Kidney glomerular epithelial cell (primary cell): Measurements from ENCODE around the gene OR52M1.
"Not testable (repeated sequence)": the region's sequence is repeated elsewhere in the genome, so short reads cannot be mapped to it uniquely, and the experiment has no call there.

Experiments
- DNase-seq: peaks from one replicate; lab custom pipeline; 2025; lab: John Stamatoyannopoulos, UW

The OR52M1 gene, protein sequence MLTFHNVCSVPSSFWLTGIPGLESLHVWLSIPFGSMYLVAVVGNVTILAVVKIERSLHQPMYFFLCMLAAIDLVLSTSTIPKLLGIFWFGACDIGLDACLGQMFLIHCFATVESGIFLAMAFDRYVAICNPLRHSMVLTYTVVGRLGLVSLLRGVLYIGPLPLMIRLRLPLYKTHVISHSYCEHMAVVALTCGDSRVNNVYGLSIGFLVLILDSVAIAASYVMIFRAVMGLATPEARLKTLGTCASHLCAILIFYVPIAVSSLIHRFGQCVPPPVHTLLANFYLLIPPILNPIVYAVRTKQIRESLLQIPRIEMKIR

GRCh38 chr11:4544891-4545290, at the start of gene OR52M1:
Gene OR52M1, plus strand, starts transcription at chr11:4545191. Its CDS starts 0 bp downstream, at chr11:4545191.
- no peak for DNase-seq

DNA sequence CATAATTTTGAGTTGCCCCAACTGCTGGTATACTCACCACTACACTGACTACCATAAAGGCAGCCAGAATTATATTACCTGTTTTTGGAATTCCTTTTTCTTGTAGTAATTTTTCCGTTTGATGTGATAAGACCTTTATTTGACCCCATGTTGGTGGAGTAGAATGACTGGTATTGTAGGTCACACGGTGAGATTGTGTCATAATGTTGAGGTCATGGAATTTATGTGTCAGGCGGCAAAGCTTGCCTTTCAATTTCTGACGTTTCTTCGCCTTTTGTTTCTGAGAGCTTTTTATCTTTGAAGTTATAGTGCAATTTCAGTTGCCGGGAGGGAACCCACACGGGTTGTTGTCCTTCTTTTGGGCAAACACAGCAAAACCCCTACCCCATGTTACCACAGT, 49.5 kb upstream of the OR52M1 start:
- DNase-seq, result no peak

DNA sequence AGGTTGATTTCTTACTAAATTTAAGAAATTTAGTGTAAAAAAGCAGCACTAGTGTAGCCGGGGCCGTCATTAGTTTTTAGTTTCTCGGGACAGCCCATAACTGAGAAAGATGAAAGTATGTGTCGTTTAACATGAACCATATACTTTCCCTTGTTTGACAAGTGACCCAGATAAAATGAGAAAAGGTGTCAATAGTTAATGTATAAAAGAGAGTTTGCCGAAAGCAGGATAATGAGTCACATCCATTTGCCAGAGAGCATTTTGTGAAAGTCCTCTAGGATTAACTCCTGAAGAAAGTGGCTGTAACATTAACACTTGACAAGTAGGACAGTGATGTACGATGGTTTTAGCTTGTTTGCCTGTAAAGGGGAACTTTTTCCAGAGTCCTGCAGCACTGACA, 49.0 kb upstream of the OR52M1 start:
- no peak for DNase-seq

DNA sequence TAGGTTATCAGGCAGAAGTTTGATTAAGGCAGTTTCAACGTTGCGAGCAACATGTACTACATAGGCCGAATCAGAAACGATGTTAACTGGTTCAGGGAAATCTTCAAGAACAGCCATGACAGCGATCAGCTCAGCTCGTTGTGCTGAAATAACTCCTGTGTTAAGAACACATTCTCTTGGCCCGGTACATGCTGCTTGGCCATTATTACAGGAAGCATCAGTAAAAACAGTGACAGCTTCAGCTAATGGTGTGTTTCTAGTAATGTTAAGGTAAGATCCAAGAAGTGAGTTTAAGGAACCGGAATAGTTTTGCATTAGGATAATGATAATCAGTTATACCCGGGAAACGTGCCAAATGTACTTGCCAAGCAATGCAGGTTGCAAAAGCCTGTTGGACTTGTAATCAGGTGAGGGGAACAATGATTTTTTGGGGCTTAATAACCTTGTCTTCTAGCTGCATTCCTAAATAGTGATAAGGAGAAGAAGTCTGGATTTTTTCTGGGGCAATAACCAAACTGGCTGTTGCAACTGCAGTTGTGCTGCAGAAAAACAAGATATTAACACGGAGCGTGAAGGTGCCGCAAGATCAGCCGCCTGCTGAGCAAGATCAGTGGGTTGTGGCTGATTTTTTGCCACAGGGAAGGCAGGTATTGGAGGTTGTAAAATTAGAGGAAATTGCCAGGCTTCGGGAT, 48.3 kb upstream of the OR52M1 start:
- DNase-seq, result no peak

DNA sequence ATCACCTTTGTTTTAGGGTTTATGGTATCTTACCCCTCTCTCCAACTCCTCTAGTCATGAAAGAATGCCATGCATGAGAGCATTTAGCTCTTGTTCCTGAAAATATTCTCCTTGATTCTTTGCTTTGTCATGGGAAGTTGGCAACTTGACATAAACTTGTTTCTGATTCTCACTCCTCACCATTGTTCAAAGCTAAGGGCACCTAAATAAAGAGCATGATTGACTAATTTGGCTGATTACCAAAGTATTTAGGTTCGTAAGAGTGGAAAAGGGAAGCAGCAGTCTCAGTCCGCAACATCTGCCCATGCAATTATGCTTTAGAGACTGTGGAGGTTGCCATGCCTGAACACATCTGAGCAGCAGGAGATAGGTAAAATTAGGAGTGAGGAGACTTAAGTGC, 36.1 kb upstream of the OR52M1 start:
- no peak for DNase-seq

GRCh38 chr11:4511282-4512245, 33.4 kb upstream of the OR52M1 start:
- no peak for DNase-seq

GRCh38 chr11:4514196-4514595, 30.8 kb upstream of the OR52M1 start:
- DNase-seq, result no peak

DNA sequence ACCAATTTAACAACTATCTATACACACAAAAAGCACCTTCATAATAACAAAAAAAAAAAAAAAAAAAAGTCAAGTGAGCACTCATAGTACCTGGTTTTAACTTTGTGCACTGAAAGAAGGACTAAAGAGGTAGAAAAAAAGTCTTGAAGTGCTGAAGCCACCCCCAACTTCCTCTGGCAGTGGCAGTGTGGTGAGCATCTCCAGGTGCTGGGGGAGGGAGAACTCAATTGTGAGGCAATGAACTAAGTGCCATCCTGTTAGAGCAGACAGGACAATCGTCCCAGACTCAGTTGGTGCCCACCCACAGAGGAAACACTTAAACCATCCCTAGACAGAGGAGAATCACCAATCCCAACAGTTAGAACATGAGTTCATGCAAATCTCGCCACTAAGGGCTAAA, 22.7 kb upstream of the OR52M1 start:
- no peak for DNase-seq

- no peak for DNase-seq
Observed at GRCh38 chr11:4522752-4523151, 22.2 kb upstream of the OR52M1 start.

GRCh38 chr11:4523666-4524065, 21.3 kb upstream of the OR52M1 start:
- no peak for DNase-seq

DNA sequence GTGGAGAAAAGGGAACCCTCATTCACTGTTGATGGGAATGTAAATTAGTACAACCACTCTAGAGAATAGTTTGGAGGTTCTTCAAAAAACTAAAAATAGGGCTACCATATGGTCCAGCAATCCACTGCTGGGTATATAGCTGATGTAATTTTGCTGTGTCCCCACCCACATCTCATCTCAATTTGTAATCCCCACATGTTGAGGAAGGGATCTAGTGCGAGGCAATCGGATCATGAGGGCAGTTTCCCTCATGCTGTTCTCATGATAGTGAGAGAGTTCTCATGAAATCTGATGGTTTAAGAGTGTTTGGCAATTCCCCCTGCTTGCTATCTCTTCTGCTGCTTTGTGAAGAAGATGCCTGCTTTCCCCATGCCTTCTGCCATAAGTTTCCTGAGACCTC, 17.1 kb upstream of the OR52M1 start:
- no peak for DNase-seq

DNA sequence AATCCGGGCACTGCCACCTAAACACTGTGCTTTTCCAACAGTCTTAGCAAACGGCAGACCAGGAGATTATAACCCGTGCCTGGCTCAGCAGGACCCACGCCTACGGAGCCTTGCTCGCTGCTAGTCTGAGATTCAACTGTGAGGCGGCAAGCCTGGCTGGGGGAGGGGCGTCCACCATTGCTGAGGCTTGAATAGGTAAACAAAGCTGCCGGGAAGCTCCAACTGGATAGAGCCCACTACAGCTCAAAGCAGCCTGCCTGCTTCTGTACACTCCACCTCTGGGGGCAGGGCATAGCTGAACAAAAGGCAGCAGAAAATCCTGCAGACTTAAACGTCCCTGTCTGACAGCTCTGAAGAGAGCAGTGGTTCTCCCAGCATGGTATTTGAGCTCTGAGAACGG, 13.3 kb upstream of the OR52M1 start:
- DNase-seq, result not testable (repeated sequence)

GRCh38 chr11:4539603-4540219, 5.3 kb upstream of the OR52M1 start:
- DNase-seq, result no peak

DNA sequence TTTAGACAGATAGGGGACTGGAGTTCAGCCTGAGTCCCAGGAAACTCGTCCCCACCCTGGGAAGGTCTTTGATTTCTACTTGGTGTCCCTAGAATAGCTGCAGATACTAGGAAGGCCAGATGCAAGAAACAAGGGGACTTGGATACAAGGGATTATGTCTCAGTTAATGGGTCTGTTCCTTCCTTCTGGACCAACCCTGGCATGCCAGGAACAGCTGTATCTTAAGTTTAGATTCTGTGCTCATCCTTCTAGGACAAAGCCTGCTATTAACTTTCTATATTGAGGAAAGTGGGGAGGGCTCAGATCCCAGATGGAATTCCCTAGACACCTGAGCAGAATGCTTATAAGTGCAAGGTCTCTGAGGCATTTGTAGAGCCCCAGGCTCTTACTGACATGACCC, 3.9 kb upstream of the OR52M1 start:
- no peak for DNase-seq

- no peak for DNase-seq
Observed at GRCh38 chr11:4543561-4543960, 1.4 kb upstream of the OR52M1 start.

DNA sequence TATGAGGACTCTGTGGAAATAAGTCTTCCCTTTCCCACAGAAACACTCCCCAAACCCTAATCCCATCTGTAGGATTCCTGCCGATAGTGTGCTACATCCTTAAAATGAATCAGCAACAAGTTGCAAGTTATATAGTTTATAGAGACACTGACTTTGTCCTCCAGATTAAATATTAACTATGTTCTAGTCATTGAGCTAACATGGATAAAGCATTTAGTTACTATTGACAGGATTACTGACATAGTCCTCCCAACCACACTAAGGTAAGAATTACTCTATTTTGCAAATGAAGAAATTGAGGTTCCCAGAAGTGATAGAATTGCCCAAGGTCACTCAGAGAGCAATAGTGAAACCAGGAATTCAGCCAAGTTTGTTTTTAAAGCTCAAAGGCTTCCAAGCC, 1.9 kb downstream of the OR52M1 start:
- DNase-seq, result no peak

GRCh38 chr11:4547416-4547815, 2.4 kb downstream of the OR52M1 start:
- no peak for DNase-seq

DNA sequence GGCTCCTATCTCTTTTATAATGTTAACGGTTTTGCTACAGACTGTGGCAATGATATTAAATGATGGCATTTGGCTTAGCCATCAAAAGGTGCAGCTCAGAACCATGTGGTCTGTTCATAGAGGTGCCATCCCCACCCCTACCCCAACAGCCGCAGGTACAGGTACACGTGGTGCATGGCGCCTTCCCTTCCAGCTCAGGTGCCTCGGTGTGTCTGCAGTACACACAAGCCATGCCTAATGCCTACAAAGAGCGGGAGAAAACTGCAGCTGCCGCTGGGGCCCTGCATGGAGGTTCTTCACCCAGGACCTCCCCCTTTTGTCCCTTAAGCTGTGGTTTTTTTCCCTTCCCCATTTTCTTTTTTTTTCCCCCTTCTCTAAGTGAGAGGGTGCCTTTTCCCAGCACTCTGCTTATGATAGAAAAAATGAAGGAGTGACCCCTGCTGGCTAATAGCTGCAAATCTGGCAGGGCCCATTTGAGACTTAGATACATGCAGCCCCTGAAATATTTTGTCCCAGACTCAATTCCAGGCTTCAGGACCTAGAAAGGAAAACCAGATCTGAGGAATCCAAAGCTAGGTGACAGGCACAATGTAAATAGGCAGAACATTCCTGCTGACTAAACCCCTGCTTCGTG, 6.5 kb downstream of the OR52M1 start:
- DNase-seq, result no peak

DNA sequence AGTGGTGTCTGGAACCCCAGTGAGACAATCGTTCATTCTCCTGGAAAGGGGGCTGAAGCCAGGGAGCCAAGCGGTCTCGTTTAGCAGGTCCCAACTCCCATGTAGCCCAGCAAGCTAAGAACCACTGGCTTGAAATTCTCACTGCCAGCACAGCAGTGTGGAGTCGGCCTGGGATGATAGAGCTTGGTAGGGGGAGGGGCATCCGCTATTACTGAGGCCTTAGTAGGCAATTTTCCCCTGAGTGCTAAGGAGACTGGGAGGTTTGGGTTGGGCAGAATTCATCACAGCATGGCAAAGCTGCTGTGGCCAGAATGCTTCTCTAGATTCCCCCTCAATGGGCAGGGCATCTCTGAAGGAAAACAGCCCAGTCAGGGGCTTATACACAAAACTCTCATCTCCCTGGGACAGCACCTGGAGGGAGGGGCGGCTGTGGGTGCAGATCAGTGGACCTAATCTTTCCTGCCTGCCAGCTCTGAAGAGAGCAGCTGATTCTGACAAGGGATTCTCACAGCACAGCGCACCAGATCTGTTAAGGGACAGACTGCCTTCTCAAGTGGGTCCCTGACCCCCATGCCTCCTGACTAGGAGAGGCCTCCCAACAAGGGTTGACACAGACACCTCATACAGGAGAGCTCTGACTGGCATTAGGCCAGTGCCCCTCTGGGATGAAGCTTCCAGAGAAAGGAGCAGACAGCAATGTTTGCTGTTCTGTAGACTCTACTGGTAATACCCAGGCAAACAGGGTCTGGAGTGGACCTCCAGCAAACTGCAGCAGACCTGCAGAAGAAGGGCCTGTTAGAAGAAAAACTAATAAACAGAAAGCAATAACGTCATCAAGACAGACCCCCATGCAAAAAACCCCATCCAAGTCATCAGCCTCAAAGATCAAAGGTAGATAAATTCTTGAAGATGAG, 14.8 kb downstream of the OR52M1 start:
- no peak for DNase-seq

- DNase-seq, result no peak
Observed at GRCh38 chr11:4560467-4560866, 15.5 kb downstream of the OR52M1 start.

GRCh38 chr11:4565371-4565770, 20.4 kb downstream of the OR52M1 start:
- DNase-seq, result no peak
